Neural crest cell (in vitro differentiated cells): ENCODE data around the gene EVC2. TPM values are rescaled to one million over a fixed set of nuclear protein-coding genes. Genes with fewer than 3 reads are reported as not detected.
A peak's percentile ranks its signal among the peaks of the same experiment; 100 is the strongest.

Source experiments
- DNase-seq: peaks from one replicate; pipeline ENCODE4 v3.0.0; 2021; ENCODE audit warnings: low read depth, mixed read lengths, low spot score
- H3K27ac Mint-ChIP-seq: one replicate; pipeline ENCODE4 v1.8.0; 2021; ENCODE audit warnings: mild to moderate bottlenecking, mixed read lengths; ENCODE audit not compliant: unreplicated experiment
- H3K27me3 Mint-ChIP-seq: 2 replicates; pipeline ENCODE4 v1.8.0; 2021; ENCODE audit warnings: low read depth, mild to moderate bottlenecking, mixed read lengths
- H3K36me3 Mint-ChIP-seq: 2 replicates; pipeline ENCODE4 v1.8.0; 2021; ENCODE audit warnings: low read depth, mild to moderate bottlenecking, mixed read lengths
- H3K4me1 Mint-ChIP-seq: 2 replicates; pipeline ENCODE4 v1.8.0; 2021; ENCODE audit warnings: mixed read lengths
- H3K4me3 Mint-ChIP-seq: one replicate; pipeline ENCODE4 v1.8.0; 2021; ENCODE audit warnings: mild to moderate bottlenecking, mixed read lengths
- H3K9me3 Mint-ChIP-seq: 2 replicates; pipeline ENCODE4 v1.8.0; 2021; ENCODE audit warnings: mixed read lengths
- CTCF ChIP-seq: fragments of 200-600 bp; sonication (generic); conservative IDR thresholded peaks from 2 replicates; pipeline ENCODE4 v1.5.0; 2021; ENCODE audit warnings: antibody characterized with exemption, mild to moderate bottlenecking
- total RNA-seq: library from RNA; stranded (reverse); gene quantifications from 2 replicates; pipeline ENCODE4 v1.2.1, GENCODE V29; 2021

Gene EVC2
- total RNA-seq, 1 donor from 2014 or later, result 7.2 TPM

GRCh38 chr4:5715357-5715756, 7.0 kb upstream of the EVC2 start:
- TF ChIP-seq CTCF, result no peak
- peaks cover 4% of the 10 kb centered on the region for H3K9me3 Mint-ChIP-seq
- no peak for DNase-seq
- H3K4me3 Mint-ChIP-seq, result peak overlapping the region; percentile 54
- peaks cover 39% of the 10 kb centered on the region for H3K4me1 Mint-ChIP-seq
- H3K36me3 Mint-ChIP-seq, result peaks cover 34% of the 10 kb centered on the region
- H3K27me3 Mint-ChIP-seq, result no peaks in the 10 kb centered on the region
- H3K27ac Mint-ChIP-seq, result no peak overlapping the region

GRCh38 chr4:5713861-5714260, 5.5 kb upstream of the EVC2 start:
- Mint-ChIP-seq H3K27ac (no peak overlapping the region), H3K36me3 (peaks cover 31% of the 10 kb centered on the region), H3K9me3 (peaks cover 4% of the 10 kb centered on the region), H3K4me3 (peak overlapping the region; percentile 80), H3K4me1 (peaks cover 30% of the 10 kb centered on the region), H3K27me3 (no peaks in the 10 kb centered on the region)
- no peak for DNase-seq
- no peak for TF ChIP-seq CTCF

- peaks cover 32% of the 10 kb centered on the region for H3K4me1 Mint-ChIP-seq
- H3K4me3 Mint-ChIP-seq, result peak overlapping the region; percentile 89
- H3K36me3 Mint-ChIP-seq, result peaks cover 31% of the 10 kb centered on the region
- no peak overlapping the region for H3K27ac Mint-ChIP-seq
- DNase-seq, result no peak
- TF ChIP-seq CTCF, result no peak
- H3K9me3 Mint-ChIP-seq, result peaks cover 4% of the 10 kb centered on the region
- no peaks in the 10 kb centered on the region for H3K27me3 Mint-ChIP-seq
Observed at GRCh38 chr4:5712931-5713330, 4.6 kb upstream of the EVC2 start.

- H3K36me3 Mint-ChIP-seq, result peaks cover 27% of the 10 kb centered on the region
- no peak overlapping the region for H3K27ac Mint-ChIP-seq
- peaks cover 32% of the 10 kb centered on the region for H3K4me1 Mint-ChIP-seq
- no peak for TF ChIP-seq CTCF
- H3K27me3 Mint-ChIP-seq, result peaks cover under 1% of the 10 kb centered on the region
- DNase-seq, result no peak
- H3K9me3 Mint-ChIP-seq, result peaks cover 2% of the 10 kb centered on the region
- H3K4me3 Mint-ChIP-seq, result peak overlapping the region; percentile 89
Observed at GRCh38 chr4:5712517-5712916, 4.2 kb upstream of the EVC2 start.

GRCh38 chr4:5711479-5712184, 3.3 kb upstream of the EVC2 start:
- peak; percentile 19 for DNase-seq
- no peak for TF ChIP-seq CTCF
- H3K4me1 Mint-ChIP-seq, result peaks cover 37% of the 10 kb centered on the region
- peak overlapping the region; percentile 89 for H3K4me3 Mint-ChIP-seq
- peaks cover 2% of the 10 kb centered on the region for H3K9me3 Mint-ChIP-seq
- H3K27ac Mint-ChIP-seq, result no peak overlapping the region
- peaks cover 4% of the 10 kb centered on the region for H3K27me3 Mint-ChIP-seq
- H3K36me3 Mint-ChIP-seq, result peaks cover 21% of the 10 kb centered on the region
